ENCODE results near the gene CISH. TPM values are rescaled to one million over a fixed set of nuclear protein-coding genes. Genes with fewer than 3 reads are reported as not detected.
A peak's percentile ranks its signal among the peaks of the same experiment; 100 is the strongest.

CISH gene
- total RNA-seq, 3 donors from 2014 or later (not counting 1 experiment from before 2014, with no cell fraction given), result 2.4 to 23.6 (median 11.3) TPM

GRCh38 chr3:50582083-50582482 is 29.5 kb downstream of the CISH start:
- no peak overlapping the region for H3K4me3 Mint-ChIP-seq
- Histone ChIP-seq H3K4me1 (ENCODE audit: control insufficient read depth, insufficient read depth, low read length) (peaks cover 16% of the 10 kb centered on the region), H3K4me3 (ENCODE audit: low read length) (no peak overlapping the region), H3K36me3 (ENCODE audit: control insufficient read depth, insufficient read depth, low read length) (peaks cover 46% of the 10 kb centered on the region), H3K27ac (ENCODE audit: low read length) (no peak overlapping the region), H3K27me3 (ENCODE audit: control insufficient read depth, insufficient read depth, low read length) (no peaks in the 10 kb centered on the region), H3K9me3 (ENCODE audit: control insufficient read depth, insufficient read depth, low read length) (no peaks in the 10 kb centered on the region)
- 86% methylated on average over 9 of the region's 9 CpGs for WGBS (ENCODE audit: insufficient coverage)
- H3K27me3 Mint-ChIP-seq (ENCODE audit: low read depth in 2 of 2), result no peaks in the 10 kb centered on the region
- no peak for TF ChIP-seq CTCF (IDR thresholded peaks at IDR 0.05)
- ATAC-seq, result no peak
- peaks cover 10 to 17% of the 10 kb centered on the region in 2 donors for H3K4me1 Mint-ChIP-seq
- no peak for DNase-seq
- H3K36me3 Mint-ChIP-seq, result no peaks in the 10 kb centered on the region
- intact Hi-C loops (cut with micrococcal nuclease), result no loop called here
- H3K27ac Mint-ChIP-seq, result no peak overlapping the region
- no peaks in the 10 kb centered on the region for H3K9me3 Mint-ChIP-seq

GRCh38 chr3:50581459-50581842 is 30.1 kb downstream of the CISH start:
- Histone ChIP-seq H3K9me3 (ENCODE audit: control insufficient read depth, insufficient read depth, low read length) (no peaks in the 10 kb centered on the region), H3K27ac (ENCODE audit: low read length) (no peak overlapping the region), H3K36me3 (ENCODE audit: control insufficient read depth, insufficient read depth, low read length) (peaks cover 46% of the 10 kb centered on the region), H3K4me1 (ENCODE audit: control insufficient read depth, insufficient read depth, low read length) (peaks cover 22% of the 10 kb centered on the region), H3K27me3 (ENCODE audit: control insufficient read depth, insufficient read depth, low read length) (no peaks in the 10 kb centered on the region), H3K4me3 (ENCODE audit: low read length) (no peak overlapping the region)
- no peaks in the 10 kb centered on the region for H3K36me3 Mint-ChIP-seq
- DNase-seq (no peak), ATAC-seq (no peak)
- no peak overlapping the region for H3K4me3 Mint-ChIP-seq
- H3K27me3 Mint-ChIP-seq (ENCODE audit: low read depth in 2 of 2), result no peaks in the 10 kb centered on the region
- no peak overlapping the region for H3K27ac Mint-ChIP-seq
- no peak for TF ChIP-seq CTCF (IDR thresholded peaks at IDR 0.05)
- H3K9me3 Mint-ChIP-seq, result no peaks in the 10 kb centered on the region
- WGBS (ENCODE audit: insufficient coverage), result 92% methylated on average over 2 of the region's 2 CpGs
- H3K4me1 Mint-ChIP-seq, result peaks cover 10 to 17% of the 10 kb centered on the region in 2 donors
- intact Hi-C loops (cut with micrococcal nuclease), result no loop called here

GRCh38 chr3:50580683-50581458 is 30.7 kb downstream of the CISH start:
- no peaks in the 10 kb centered on the region for H3K27me3 ChIP-seq (ENCODE audit: control insufficient read depth, insufficient read depth, low read length)
- ATAC-seq (peak in 1 of 3 donors; percentile 30), DNase-seq (peak in 1 of 2 donors; percentile 44)
- H3K4me1 ChIP-seq (ENCODE audit: control insufficient read depth, insufficient read depth, low read length), result peaks cover 28% of the 10 kb centered on the region
- H3K27me3 Mint-ChIP-seq (ENCODE audit: low read depth in 2 of 2), result no peaks in the 10 kb centered on the region
- H3K36me3 Mint-ChIP-seq, result no peaks in the 10 kb centered on the region
- no peaks in the 10 kb centered on the region for H3K9me3 Mint-ChIP-seq
- H3K27ac ChIP-seq (ENCODE audit: low read length), result no peak overlapping the region
- H3K4me3 Mint-ChIP-seq, result no peak overlapping the region
- peaks cover 46% of the 10 kb centered on the region for H3K36me3 ChIP-seq (ENCODE audit: control insufficient read depth, insufficient read depth, low read length)
- no peak for TF ChIP-seq CTCF (IDR thresholded peaks at IDR 0.05)
- 93% methylated on average over 6 of the region's 9 CpGs for WGBS (ENCODE audit: insufficient coverage)
- no peak overlapping the region for H3K4me3 ChIP-seq (ENCODE audit: low read length)
- no peaks in the 10 kb centered on the region for H3K9me3 ChIP-seq (ENCODE audit: control insufficient read depth, insufficient read depth, low read length)
- intact Hi-C loops (cut with micrococcal nuclease), result no loop called here
- H3K27ac Mint-ChIP-seq, result no peak overlapping the region
- H3K4me1 Mint-ChIP-seq, result peaks cover 11 to 23% of the 10 kb centered on the region in 2 donors

Measured in natural killer cell (primary cell).